ENCODE data around the gene UMAD1. TPM values are rescaled to one million over a fixed set of nuclear protein-coding genes. Genes with fewer than 3 reads are reported as not detected.
A peak's percentile ranks its signal among the peaks of the same experiment; 100 is the strongest.

Gene UMAD1
- total RNA-seq, 1 donor from 2014 or later, result 11.3 TPM

GRCh38 chr7:7695111-7695817 lies 54.7 kb downstream of the UMAD1 start:
- Histone ChIP-seq H3K4me3 (ENCODE audit: low read depth, low read length) (no peak overlapping the region), H3K36me3 (ENCODE audit: control insufficient read depth, insufficient read depth, low read length) (no peaks in the 10 kb centered on the region), H3K27me3 (ENCODE audit: control insufficient read depth, insufficient read depth, low read length) (no peaks in the 10 kb centered on the region)
- FAIRE-seq (no peak), DNase-seq (ENCODE audit: low read depth) (no peak)
- TF ChIP-seq, protein P1, sequence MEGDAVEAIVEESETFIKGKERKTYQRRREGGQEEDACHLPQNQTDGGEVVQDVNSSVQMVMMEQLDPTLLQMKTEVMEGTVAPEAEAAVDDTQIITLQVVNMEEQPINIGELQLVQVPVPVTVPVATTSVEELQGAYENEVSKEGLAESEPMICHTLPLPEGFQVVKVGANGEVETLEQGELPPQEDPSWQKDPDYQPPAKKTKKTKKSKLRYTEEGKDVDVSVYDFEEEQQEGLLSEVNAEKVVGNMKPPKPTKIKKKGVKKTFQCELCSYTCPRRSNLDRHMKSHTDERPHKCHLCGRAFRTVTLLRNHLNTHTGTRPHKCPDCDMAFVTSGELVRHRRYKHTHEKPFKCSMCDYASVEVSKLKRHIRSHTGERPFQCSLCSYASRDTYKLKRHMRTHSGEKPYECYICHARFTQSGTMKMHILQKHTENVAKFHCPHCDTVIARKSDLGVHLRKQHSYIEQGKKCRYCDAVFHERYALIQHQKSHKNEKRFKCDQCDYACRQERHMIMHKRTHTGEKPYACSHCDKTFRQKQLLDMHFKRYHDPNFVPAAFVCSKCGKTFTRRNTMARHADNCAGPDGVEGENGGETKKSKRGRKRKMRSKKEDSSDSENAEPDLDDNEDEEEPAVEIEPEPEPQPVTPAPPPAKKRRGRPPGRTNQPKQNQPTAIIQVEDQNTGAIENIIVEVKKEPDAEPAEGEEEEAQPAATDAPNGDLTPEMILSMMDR (IDR thresholded peaks at IDR 0.05; ENCODE audit: insufficient read depth, low read length, severe bottlenecking), result no peak

DNA sequence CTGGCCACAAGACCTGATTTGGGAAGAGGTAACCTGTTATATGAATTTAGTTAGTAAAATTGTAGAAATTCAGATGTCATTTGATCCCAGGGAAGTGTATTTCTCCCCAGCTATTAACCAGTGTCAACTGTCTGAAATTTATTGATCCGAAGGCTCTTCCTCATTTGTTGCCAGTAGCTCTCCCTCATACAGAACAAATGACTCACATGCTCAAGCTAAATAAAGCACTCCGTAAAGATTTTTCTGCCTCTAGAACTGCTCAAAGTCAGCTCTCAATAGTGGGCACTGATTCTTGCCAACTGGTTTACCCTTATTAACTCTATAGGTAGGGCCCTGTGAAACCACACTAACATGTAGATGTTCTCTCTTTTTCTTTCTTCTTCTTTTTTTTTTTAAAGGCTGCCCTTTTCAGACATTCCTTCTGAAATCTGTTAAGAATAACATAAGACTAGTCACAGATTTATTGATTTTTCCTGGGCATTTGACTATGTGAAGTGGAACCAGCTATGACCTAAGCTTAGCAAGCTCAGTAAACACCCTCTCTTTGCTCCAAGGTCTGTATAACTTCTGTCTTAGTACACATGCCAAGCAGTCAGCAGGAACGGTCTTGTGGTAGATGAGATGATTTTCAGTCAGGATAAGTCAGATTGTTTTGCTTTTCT lies 56.0 kb downstream of the UMAD1 start:
- TF ChIP-seq, protein P1 (IDR thresholded peaks at IDR 0.05; ENCODE audit: insufficient read depth, low read length, severe bottlenecking), result no peak
- Histone ChIP-seq H3K36me3 (ENCODE audit: control insufficient read depth, insufficient read depth, low read length) (no peaks in the 10 kb centered on the region), H3K4me3 (ENCODE audit: low read depth, low read length) (no peak overlapping the region), H3K27me3 (ENCODE audit: control insufficient read depth, insufficient read depth, low read length) (no peaks in the 10 kb centered on the region)
- DNase-seq (ENCODE audit: low read depth) (peak; percentile 30), FAIRE-seq (no peak)

GRCh38 chr7:7698930-7699329 lies 58.4 kb downstream of the UMAD1 start:
- TF ChIP-seq, protein P1 (IDR thresholded peaks at IDR 0.05; ENCODE audit: insufficient read depth, low read length, severe bottlenecking), result no peak
- Histone ChIP-seq H3K4me3 (ENCODE audit: low read depth, low read length) (no peak overlapping the region), H3K36me3 (ENCODE audit: control insufficient read depth, insufficient read depth, low read length) (no peaks in the 10 kb centered on the region), H3K27me3 (ENCODE audit: control insufficient read depth, insufficient read depth, low read length) (no peaks in the 10 kb centered on the region)
- no peak for FAIRE-seq
- no peak for DNase-seq (ENCODE audit: low read depth)

DNA sequence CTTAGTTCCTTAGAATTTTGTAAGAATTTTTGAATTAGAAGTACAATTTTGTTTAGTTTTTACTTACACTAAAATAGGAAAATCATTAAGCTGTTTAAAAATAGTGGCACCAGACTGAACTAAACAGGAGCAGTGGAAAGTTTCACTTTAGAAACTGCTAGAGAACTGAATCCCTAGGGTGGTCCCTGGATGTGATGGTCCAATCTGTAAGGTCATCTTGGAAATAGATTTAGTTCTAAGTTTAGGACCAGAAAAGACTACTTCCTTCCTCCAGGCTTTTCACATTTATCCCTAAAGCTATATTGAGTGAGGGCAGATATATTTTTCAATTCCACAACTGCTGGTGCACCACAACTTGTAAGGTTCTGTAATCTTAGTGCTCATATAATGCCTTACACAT lies 58.8 kb downstream of the UMAD1 start:
- H3K4me3 ChIP-seq (ENCODE audit: low read depth, low read length), result no peak overlapping the region
- DNase-seq (ENCODE audit: low read depth), result no peak
- no peak for FAIRE-seq
- TF ChIP-seq, protein P1 (IDR thresholded peaks at IDR 0.05; ENCODE audit: insufficient read depth, low read length, severe bottlenecking), result no peak
- no peaks in the 10 kb centered on the region for H3K27me3 ChIP-seq (ENCODE audit: control insufficient read depth, insufficient read depth, low read length)
- no peaks in the 10 kb centered on the region for H3K36me3 ChIP-seq (ENCODE audit: control insufficient read depth, insufficient read depth, low read length)

- Histone ChIP-seq H3K36me3 (ENCODE audit: control insufficient read depth, insufficient read depth, low read length) (no peaks in the 10 kb centered on the region), H3K4me3 (ENCODE audit: low read depth, low read length) (no peak overlapping the region), H3K27me3 (ENCODE audit: control insufficient read depth, insufficient read depth, low read length) (no peaks in the 10 kb centered on the region)
- FAIRE-seq (no peak), DNase-seq (ENCODE audit: low read depth) (no peak)
- TF ChIP-seq, protein P1 (IDR thresholded peaks at IDR 0.05; ENCODE audit: insufficient read depth, low read length, severe bottlenecking), result no peak
These were observed 59.4 kb downstream of the UMAD1 start for GRCh38 chr7:7699970-7700369.
